Stimulated activated CD4-positive, alpha-beta T cell treated with anti-CD3 and anti-CD28 coated beads, Interleukin-2, amount 100 ng/mL, for 4 hours (primary cell): Measurements from ENCODE around the gene PAF1.
"Not testable (repeated sequence)": the region's sequence is repeated elsewhere in the genome, so short reads cannot be mapped to it uniquely, and the experiment has no call there.

Experiments
- DNase-seq: peaks from one replicate; pipeline ENCODE4 v3.0.0-alpha.2; 2020; ENCODE audit warnings: low read depth

Gene PAF1

DNA sequence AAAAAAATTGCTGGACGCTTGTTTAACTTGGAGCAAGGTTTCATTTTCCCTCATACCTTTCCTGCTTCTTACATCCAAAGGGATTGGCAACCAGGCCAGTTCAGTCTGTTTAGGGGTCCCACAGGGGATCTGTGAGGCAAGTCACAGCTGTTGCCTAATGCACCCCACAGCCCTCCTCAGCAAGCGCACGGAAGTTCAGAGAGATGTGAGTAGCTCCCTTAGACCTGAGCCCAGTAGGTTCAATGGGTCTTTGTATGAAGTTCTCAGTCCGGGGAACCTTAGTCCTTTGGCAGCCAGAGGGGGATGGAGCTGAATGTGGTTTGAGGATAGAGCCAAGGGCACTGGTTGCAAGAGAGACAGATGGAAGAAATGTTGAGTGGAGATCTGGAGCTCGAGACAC is 35.7 kb downstream of the PAF1 start:
- no peak for DNase-seq

DNA sequence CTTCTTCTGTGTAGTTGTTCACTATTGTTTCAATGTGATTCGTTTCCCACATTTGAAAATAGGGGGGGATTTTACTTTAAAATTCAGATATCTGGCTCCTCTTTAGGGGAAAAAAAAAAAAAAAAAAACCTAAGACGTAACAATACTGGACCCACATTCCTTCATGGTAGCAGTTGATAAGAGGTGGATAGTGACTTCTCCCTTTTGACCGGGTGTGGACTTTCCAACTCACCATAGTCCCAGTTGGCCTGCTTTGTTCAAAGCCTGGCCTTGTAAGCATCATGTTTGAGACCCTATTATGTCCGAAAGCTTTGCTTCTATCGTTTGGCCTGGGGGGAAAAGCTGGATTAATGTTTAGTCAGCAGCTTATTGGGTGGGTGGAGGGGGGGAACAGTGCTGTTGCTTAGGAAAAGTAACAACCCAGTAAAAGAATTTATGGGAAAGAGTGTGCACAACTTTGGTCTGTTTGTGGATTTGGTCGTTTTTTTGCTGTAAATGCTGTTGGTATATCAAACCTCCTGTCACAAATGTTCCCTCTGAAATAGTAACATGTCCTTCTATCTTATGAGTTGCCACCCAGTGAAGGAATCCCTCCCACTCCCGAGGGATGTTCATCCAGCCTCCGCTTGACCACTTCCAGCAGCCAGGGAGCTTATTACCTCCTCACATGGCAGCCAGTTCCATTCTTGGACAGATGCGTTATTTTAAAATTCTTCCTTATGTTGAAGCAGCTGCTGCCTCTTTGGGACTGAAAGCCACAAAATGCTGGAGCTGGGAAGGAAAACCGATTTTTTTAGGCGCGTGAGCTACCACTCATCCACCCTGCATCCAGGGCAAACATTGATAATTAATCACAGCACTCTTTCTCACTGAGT is 38.3 kb downstream of the PAF1 start:
- DNase-seq: no peak

- DNase-seq: no peak
These were observed 39.3 kb downstream of the PAF1 start for GRCh38 chr19:39351537-39352064.

GRCh38 chr19:39350156-39350555 is 40.8 kb downstream of the PAF1 start:
- no peak for DNase-seq

- no peak for DNase-seq
These were observed 41.6 kb downstream of the PAF1 start for GRCh38 chr19:39349326-39349725.

GRCh38 chr19:39347332-39348164 is 43.4 kb downstream of the PAF1 start:
- DNase-seq: no peak

DNA sequence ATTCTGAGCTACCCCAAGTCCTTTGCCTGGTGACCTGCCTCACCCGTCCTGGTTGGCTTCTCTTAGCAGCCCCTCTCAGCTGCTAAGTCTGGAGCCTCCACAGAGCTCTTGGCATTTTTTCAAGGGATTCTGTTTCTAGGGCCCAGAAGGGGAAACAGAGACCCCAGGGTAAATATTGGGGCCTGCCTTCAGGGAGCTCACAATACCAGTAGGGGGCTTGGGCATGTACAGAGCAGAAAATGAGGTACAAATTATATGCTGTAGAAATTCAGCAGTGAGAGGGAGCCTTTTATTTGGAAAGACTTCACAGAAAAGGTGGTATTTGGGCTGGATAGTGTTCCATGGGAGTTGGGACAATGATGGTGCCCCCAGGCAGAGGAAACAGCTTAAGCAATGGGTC is 45.0 kb downstream of the PAF1 start:
- no peak for DNase-seq

GRCh38 chr19:39342647-39343305 is 48.1 kb downstream of the PAF1 start:
- no peak for DNase-seq

GRCh38 chr19:39341719-39342604 is 48.9 kb downstream of the PAF1 start, which contains the start of gene SAMD4B:
TSS of gene SAMD4B (plus strand) at chr19:39342421. CDS start at chr19:39356894, 14,473 bp downstream.
- DNase-seq: peak; percentile 100

- DNase-seq: no peak
These were observed 49.7 kb downstream of the PAF1 start for GRCh38 chr19:39341129-39341718.

DNA sequence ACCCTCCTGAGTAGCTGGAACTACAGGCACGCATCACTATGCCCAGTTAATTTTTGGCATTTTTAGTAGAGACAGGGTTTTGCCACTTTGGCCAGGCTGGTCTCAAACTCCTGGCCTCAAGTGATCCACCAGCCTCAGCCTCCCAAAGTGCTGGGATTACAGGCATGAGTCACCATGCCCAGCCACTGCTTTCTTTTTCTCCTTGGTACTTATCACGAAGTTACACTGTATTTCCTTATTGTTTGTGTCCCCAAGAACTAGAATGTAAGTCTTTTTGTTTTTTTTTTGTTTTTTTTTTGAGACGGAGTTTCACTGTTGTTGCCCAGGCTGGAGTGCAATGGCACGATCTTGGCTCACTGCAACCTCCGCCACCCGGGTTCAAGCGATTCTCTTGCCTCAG is 50.8 kb downstream of the PAF1 start:
- DNase-seq: not testable (repeated sequence)

DNA sequence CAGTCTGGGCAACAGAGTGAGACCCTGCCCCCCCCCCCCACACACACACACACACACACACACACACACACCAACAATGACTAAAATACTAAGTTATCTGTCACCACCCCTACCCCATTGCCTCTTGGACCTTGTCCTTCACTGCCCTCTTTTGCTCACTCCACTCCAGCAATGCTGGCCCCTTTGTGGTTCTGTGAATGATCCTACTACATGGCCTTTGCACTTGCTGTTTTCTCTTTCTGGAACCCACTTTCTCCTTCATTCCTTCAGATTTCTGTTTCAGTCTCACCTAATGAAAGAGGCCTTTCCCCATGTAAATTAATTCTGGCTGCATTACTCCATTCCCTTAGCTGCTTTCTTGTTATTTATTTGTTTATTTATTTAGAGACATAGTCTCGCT is 51.2 kb downstream of the PAF1 start:
- no peak for DNase-seq

DNA sequence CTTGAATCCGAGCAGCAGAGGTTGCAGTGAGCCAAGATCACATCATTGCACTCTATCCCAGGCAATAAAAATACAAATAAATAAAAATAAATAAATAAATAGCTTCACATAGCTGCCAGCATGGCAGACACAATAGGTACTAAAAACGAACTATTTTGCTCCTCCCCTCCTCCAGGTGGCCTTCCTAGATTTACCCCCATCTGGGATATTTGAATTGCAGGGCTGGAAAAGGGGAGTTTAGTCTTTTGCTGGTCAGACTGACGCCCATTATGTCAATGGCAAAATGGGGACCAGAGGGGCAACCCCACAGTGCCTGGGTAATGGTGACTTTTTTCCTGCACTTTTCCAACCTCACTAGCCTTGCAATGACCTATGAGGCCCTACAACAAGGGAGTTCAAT is 54.4 kb downstream of the PAF1 start:
- DNase-seq: no peak
